Parathyroid adenoma (tissue), 2 donors: ENCODE data around the gene HSPA1A.
A peak's percentile ranks its signal among the peaks of the same experiment; 100 is the strongest.
"Not testable (repeated sequence)": the region's sequence is repeated elsewhere in the genome, so short reads cannot be mapped to it uniquely, and the experiment has no call there.

Experiments
- H2AFZ ChIP-seq: fragments of 300-600 bp; sonication (generic); one replicate; pipeline ENCODE4 v1.7.0; 2017; ENCODE audit warnings: antibody characterized with exemption, mild to moderate bottlenecking
- H3K27ac ChIP-seq: fragments of 300-600 bp; sonication (generic); one replicate; pipeline ENCODE4 v1.7.0; 2017
- H3K27me3 ChIP-seq: fragments of 300-600 bp; sonication (generic); one replicate; pipeline ENCODE4 v1.7.0; 2017; ENCODE audit warnings: low read length; ENCODE audit not compliant: control insufficient read depth, insufficient read depth
- H3K36me3 ChIP-seq: fragments of 300-600 bp; sonication (generic); one replicate; pipeline ENCODE4 v1.7.0; 2017; ENCODE audit warnings: low read length; ENCODE audit not compliant: control insufficient read depth, insufficient read depth
- H3K4me1 ChIP-seq: fragments of 300-600 bp; sonication (generic); one replicate; pipeline ENCODE4 v1.7.0; 2017; ENCODE audit warnings: control low read depth
- H3K4me2 ChIP-seq: fragments of 300-600 bp; sonication (generic); one replicate; pipeline ENCODE4 v1.7.0; 2017; ENCODE audit warnings: low read length
- H3K4me3 ChIP-seq: fragments of 300-600 bp; sonication (generic); one replicate; pipeline ENCODE4 v1.7.0; 2017; ENCODE audit warnings: low read depth, low read length
- H3K79me2 ChIP-seq: fragments of 300-600 bp; sonication (generic); one replicate; pipeline ENCODE4 v1.7.0; 2017; ENCODE audit warnings: control low read depth
- H3K9ac ChIP-seq: fragments of 300-600 bp; sonication (generic); one replicate; pipeline ENCODE4 v1.7.0; 2017; ENCODE audit warnings: mild to moderate bottlenecking
- H3K9me3 ChIP-seq: fragments of 300-600 bp; sonication (generic); one replicate; pipeline ENCODE4 v1.7.0; 2017; ENCODE audit warnings: low read length; ENCODE audit not compliant: control insufficient read depth
- CTCF ChIP-seq: fragments of 300-600 bp; sonication (generic); IDR thresholded peaks from one replicate; pipeline ENCODE4 v1.7.0; 2017; ENCODE audit warnings: antibody characterized with exemption, mild to moderate bottlenecking
- donor health status: primary hyperparathyroidism.

Gene HSPA1A

GRCh38 chr6:31836474-31837368, 21.4 kb downstream of the HSPA1A start:
- H3K27me3 ChIP-seq = no peaks in the 10 kb centered on the region
- H3K4me1 ChIP-seq = peaks cover 23% of the 10 kb centered on the region
- H3K9me3 ChIP-seq = no peaks in the 10 kb centered on the region
- H3K4me2 ChIP-seq = peak overlapping the region; percentile 57
- H3K4me3 ChIP-seq = peak overlapping the region; percentile 89
- no peaks in the 10 kb centered on the region for H3K36me3 ChIP-seq
- H2AFZ ChIP-seq = no peak overlapping the region
- TF ChIP-seq CTCF = no peak
- peak overlapping the region; percentile 99 for H3K27ac ChIP-seq
- H3K9ac ChIP-seq = no peak overlapping the region
- peaks cover 24% of the 10 kb centered on the region for H3K79me2 ChIP-seq

- no peaks in the 10 kb centered on the region for H3K36me3 ChIP-seq
- TF ChIP-seq CTCF = no peak
- H2AFZ ChIP-seq = no peak overlapping the region
- no peak overlapping the region for H3K9ac ChIP-seq
- peak overlapping the region; percentile 99 for H3K27ac ChIP-seq
- no peaks in the 10 kb centered on the region for H3K27me3 ChIP-seq
- peaks cover 17% of the 10 kb centered on the region for H3K79me2 ChIP-seq
- no peak overlapping the region for H3K4me3 ChIP-seq
- peaks cover 23% of the 10 kb centered on the region for H3K4me1 ChIP-seq
- peak overlapping the region; percentile 57 for H3K4me2 ChIP-seq
- H3K9me3 ChIP-seq = no peaks in the 10 kb centered on the region
Observed at GRCh38 chr6:31837369-31838113, 22.2 kb downstream of the HSPA1A start.

- not testable (repeated sequence) for H3K27ac ChIP-seq, H3K36me3 ChIP-seq, H3K4me3 ChIP-seq, H3K9me3 ChIP-seq, H2AFZ ChIP-seq, H3K27me3 ChIP-seq, H3K9ac ChIP-seq, H3K4me2 ChIP-seq
- H3K4me1 ChIP-seq = peaks cover 22% of the 10 kb centered on the region
- peaks cover 13% of the 10 kb centered on the region for H3K79me2 ChIP-seq
Observed at GRCh38 chr6:31838114-31838553, 22.8 kb downstream of the HSPA1A start.

- H3K9me3 ChIP-seq = no peaks in the 10 kb centered on the region
- H3K36me3 ChIP-seq = no peaks in the 10 kb centered on the region
- no peak for TF ChIP-seq CTCF
- H3K79me2 ChIP-seq = peaks cover 8% of the 10 kb centered on the region
- peaks cover 21% of the 10 kb centered on the region for H3K4me1 ChIP-seq
- no peak overlapping the region for H3K27ac ChIP-seq
- H3K9ac ChIP-seq = no peak overlapping the region
- H2AFZ ChIP-seq = no peak overlapping the region
- H3K4me2 ChIP-seq = no peak overlapping the region
- no peak overlapping the region for H3K4me3 ChIP-seq
- no peaks in the 10 kb centered on the region for H3K27me3 ChIP-seq
Observed at GRCh38 chr6:31838968-31839367, 23.6 kb downstream of the HSPA1A start.

- H3K36me3 ChIP-seq, H3K4me2 ChIP-seq, H3K4me3 ChIP-seq, H3K27me3 ChIP-seq, H2AFZ ChIP-seq, H3K9me3 ChIP-seq, H3K9ac ChIP-seq, H3K27ac ChIP-seq, H3K79me2 ChIP-seq: not testable (repeated sequence)
- H3K4me1 ChIP-seq = peaks cover 18% of the 10 kb centered on the region
Observed at GRCh38 chr6:31839779-31840126, 24.4 kb downstream of the HSPA1A start.
